ENCODE results near the gene PKD1. TPM values are rescaled to one million over a fixed set of nuclear protein-coding genes. Genes with fewer than 3 reads are reported as not detected.

PKD1 gene
- total RNA-seq, 1 experiment from 2014 or later: 137 TPM

- BruUV-seq (replicated peaks): no TSS peak
- H3K4me1 ChIP-seq (ENCODE audit: control insufficient read depth in 1 of 2, insufficient read depth in 2 of 2, low read length in 2 of 2): no peaks in the 10 kb centered on the region
- no peaks in the 10 kb centered on the region for H4K20me1 ChIP-seq (ENCODE audit: insufficient read depth)
- POLR2A ChIA-PET: no interaction called here
- no peak overlapping the region for H3K4me2 ChIP-seq (ENCODE audit: low read length)
- intact Hi-C loops (cut with micrococcal nuclease): no loop called here
- no peak for DNase-seq (ENCODE audit: low read depth, low spot score)
- H3K9me3 ChIP-seq (ENCODE audit: control insufficient read depth in 1 of 2, insufficient read depth in 1 of 2, low read depth in 1 of 2, low read length in 2 of 2): no peaks in the 10 kb centered on the region
- no peaks in the 10 kb centered on the region for H3K9me2 ChIP-seq (ENCODE audit: insufficient read depth)
- RAD21 ChIA-PET (ENCODE audit: low non-redundant PET in 1 of 2, low total read pairs in 2 of 2, uncharacterized antibody in 2 of 2, unreplicated experiment in 2 of 2): no interaction called here
- H3K27ac ChIP-seq (ENCODE audit: low read depth, low read length): no peak overlapping the region
- H3K27me3 ChIP-seq (ENCODE audit: insufficient read depth, low read length): no peaks in the 10 kb centered on the region
- H3K36me3 ChIP-seq (ENCODE audit: control insufficient read depth in 1 of 2, insufficient read depth in 2 of 2, low read length in 2 of 2): peaks cover 0 to 3% of the 10 kb centered on the region in 2 experiments; a peak in 2 of 4 replicates
- H3K4me3 ChIP-seq (replicated peaks in 1 of 2; ENCODE audit: low read depth in 1 of 2, low read length in 2 of 2): no peak overlapping the region
- no peak for ATAC-seq
- no peak overlapping the region for H3K9ac ChIP-seq (ENCODE audit: low read length)
- H3K79me2 ChIP-seq (ENCODE audit: insufficient read depth, low read length): no peaks in the 10 kb centered on the region
- CTCF ChIA-PET: no interaction called here
- no peak for TF ChIP-seq FOSL1 (IDR thresholded peaks at IDR 0.05; ENCODE audit: low read depth)
- no peak for TF ChIP-seq JUND (IDR thresholded peaks at IDR 0.05)
- TF ChIP-seq CBX3 (IDR thresholded peaks at IDR 0.05; ENCODE audit: low read depth): no peak
- TF ChIP-seq TCF7L2 (IDR thresholded peaks at IDR 0.05; ENCODE audit: borderline replicate concordance, extremely low read depth, insufficient read depth, insufficient read length): no peak
- TF ChIP-seq, protein P1, sequence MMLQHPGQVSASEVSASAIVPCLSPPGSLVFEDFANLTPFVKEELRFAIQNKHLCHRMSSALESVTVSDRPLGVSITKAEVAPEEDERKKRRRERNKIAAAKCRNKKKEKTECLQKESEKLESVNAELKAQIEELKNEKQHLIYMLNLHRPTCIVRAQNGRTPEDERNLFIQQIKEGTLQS (IDR thresholded peaks at IDR 0.05): no peak
- no peak for TF ChIP-seq RAD21 (IDR thresholded peaks at IDR 0.05; ENCODE audit: low read depth)
- no peak for TF ChIP-seq ZNF274 (IDR thresholded peaks at IDR 0.05; ENCODE audit: low read depth, low read length)
- TF ChIP-seq, protein P2, sequence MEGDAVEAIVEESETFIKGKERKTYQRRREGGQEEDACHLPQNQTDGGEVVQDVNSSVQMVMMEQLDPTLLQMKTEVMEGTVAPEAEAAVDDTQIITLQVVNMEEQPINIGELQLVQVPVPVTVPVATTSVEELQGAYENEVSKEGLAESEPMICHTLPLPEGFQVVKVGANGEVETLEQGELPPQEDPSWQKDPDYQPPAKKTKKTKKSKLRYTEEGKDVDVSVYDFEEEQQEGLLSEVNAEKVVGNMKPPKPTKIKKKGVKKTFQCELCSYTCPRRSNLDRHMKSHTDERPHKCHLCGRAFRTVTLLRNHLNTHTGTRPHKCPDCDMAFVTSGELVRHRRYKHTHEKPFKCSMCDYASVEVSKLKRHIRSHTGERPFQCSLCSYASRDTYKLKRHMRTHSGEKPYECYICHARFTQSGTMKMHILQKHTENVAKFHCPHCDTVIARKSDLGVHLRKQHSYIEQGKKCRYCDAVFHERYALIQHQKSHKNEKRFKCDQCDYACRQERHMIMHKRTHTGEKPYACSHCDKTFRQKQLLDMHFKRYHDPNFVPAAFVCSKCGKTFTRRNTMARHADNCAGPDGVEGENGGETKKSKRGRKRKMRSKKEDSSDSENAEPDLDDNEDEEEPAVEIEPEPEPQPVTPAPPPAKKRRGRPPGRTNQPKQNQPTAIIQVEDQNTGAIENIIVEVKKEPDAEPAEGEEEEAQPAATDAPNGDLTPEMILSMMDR (IDR thresholded peaks at IDR 0.05 in 2 of 3, conservative IDR thresholded peaks at IDR 0.05 in 1 of 3; ENCODE audit: borderline replicate concordance in 1 of 3, insufficient read depth in 1 of 3, low read depth in 2 of 3, low read length in 2 of 3): no peak
- TF ChIP-seq EZH2 (IDR thresholded peaks at IDR 0.05): no peak
- no peak for TF ChIP-seq CEBPB (IDR thresholded peaks at IDR 0.05; ENCODE audit: low read depth)
- no peak for TF ChIP-seq POLR2AphosphoS5 (IDR thresholded peaks at IDR 0.05; ENCODE audit: low read depth, low read length)
- no peak for TF ChIP-seq SIN3A (IDR thresholded peaks at IDR 0.05; ENCODE audit: low read depth)
- TF ChIP-seq ZFX (IDR thresholded peaks at IDR 0.05): no peak
- no peak for TF ChIP-seq ZBTB33 (IDR thresholded peaks at IDR 0.05; ENCODE audit: extremely low read depth, insufficient replicate concordance, low read length)
- TF ChIP-seq SP1 (IDR thresholded peaks at IDR 0.05; ENCODE audit: low read depth): no peak
- TF ChIP-seq EZH2phosphoT487 (IDR thresholded peaks at IDR 0.05; ENCODE audit: borderline replicate concordance): no peak
- no peak for TF ChIP-seq POLR2A (IDR thresholded peaks at IDR 0.05; ENCODE audit: borderline replicate concordance, extremely low read depth, insufficient read depth, insufficient read length)
- no peak for TF ChIP-seq EGR1 (IDR thresholded peaks at IDR 0.05; ENCODE audit: low read depth)
- TF ChIP-seq SRF (IDR thresholded peaks at IDR 0.05; ENCODE audit: low read depth): no peak
- no peak for TF ChIP-seq REST (IDR thresholded peaks at IDR 0.05; ENCODE audit: low read depth)
- no peak overlapping the region for H2AFZ ChIP-seq (ENCODE audit: low read depth, low read length, poor library complexity, severe bottlenecking)
Measured at GRCh38 chr16:2054543-2055245, 81.0 kb downstream of the PKD1 start.

All from HCT116 (cell line).